AG09319 (cell line): ENCODE results near the gene TTC8.

Experiments
- DNase-seq: peaks from one replicate; pipeline ENCODE4 v3.0.0-alpha.2; 2010; ENCODE audit warnings: low read depth; ENCODE audit errors: extremely low read depth
- TF ChIP-seq, protein P1 (sequence below): IDR thresholded peaks from 2 replicates; pipeline ENCODE4 v1.5.1; 2011; ENCODE audit warnings: low read depth, mild to moderate bottlenecking, inconsistent platforms, low read length, moderate library complexity

TTC8 gene

DNA sequence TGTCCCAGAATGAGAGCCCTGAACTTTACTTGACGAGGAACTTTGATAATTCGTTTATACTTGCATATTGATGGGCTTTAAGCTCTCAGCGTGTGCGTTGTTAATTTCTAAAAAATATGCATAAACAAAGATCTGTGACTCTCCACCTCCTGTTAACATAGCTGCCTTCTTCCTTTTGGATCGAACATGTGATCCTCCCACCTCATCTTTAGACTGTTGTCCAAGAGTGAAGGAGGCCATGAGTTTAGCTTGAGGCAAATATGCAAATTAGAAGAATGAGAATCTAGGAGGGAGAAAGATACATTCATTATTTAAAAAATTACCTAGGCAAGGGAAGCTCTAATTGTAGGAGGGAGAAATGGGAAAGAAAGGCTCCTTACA, 617 bp downstream of the TTC8 start:
- no peak for DNase-seq
- TF ChIP-seq, protein P1, sequence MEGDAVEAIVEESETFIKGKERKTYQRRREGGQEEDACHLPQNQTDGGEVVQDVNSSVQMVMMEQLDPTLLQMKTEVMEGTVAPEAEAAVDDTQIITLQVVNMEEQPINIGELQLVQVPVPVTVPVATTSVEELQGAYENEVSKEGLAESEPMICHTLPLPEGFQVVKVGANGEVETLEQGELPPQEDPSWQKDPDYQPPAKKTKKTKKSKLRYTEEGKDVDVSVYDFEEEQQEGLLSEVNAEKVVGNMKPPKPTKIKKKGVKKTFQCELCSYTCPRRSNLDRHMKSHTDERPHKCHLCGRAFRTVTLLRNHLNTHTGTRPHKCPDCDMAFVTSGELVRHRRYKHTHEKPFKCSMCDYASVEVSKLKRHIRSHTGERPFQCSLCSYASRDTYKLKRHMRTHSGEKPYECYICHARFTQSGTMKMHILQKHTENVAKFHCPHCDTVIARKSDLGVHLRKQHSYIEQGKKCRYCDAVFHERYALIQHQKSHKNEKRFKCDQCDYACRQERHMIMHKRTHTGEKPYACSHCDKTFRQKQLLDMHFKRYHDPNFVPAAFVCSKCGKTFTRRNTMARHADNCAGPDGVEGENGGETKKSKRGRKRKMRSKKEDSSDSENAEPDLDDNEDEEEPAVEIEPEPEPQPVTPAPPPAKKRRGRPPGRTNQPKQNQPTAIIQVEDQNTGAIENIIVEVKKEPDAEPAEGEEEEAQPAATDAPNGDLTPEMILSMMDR = no peak

DNA sequence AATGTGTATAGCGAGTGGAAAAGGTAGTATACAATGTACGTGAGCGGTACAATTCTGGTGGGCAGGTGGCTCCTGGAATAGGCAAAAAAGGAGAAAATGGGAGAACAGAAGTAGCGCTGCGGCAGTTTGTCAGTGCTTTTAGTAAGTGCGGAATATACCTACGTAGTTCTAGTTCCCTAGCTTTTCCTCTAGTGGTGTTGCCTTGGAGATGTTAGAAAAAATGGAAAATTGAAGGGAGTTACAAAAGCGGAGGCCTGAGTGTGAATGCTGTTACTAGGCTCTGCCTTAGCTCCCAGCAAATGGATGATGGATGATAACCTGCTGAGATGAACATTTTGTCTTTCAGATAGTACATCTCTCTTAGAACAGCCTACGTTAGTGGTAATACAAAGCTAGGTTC, 1.1 kb downstream of the TTC8 start:
- DNase-seq = no peak
- TF ChIP-seq, protein P1 = no peak

DNA sequence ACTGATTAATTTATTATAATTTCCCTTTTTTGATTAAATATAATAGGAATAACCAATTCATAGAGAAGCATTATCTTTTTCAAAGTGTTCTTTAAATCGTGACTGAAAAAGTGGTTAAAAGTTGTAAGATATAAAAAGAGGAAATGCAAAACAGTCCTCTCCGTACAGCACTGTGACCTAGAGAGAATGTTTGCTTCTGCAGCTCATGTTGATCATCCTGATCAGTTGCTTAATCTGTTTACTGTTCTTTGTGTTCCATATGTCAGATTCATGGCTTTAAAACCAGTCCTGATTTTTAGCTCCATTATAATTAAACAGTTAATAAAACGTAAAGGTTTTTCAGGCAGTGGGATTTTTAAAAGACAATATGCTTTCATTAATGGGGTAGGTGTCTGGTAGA, 4.7 kb downstream of the TTC8 start:
- TF ChIP-seq, protein P1 = no peak
- DNase-seq = no peak

DNA sequence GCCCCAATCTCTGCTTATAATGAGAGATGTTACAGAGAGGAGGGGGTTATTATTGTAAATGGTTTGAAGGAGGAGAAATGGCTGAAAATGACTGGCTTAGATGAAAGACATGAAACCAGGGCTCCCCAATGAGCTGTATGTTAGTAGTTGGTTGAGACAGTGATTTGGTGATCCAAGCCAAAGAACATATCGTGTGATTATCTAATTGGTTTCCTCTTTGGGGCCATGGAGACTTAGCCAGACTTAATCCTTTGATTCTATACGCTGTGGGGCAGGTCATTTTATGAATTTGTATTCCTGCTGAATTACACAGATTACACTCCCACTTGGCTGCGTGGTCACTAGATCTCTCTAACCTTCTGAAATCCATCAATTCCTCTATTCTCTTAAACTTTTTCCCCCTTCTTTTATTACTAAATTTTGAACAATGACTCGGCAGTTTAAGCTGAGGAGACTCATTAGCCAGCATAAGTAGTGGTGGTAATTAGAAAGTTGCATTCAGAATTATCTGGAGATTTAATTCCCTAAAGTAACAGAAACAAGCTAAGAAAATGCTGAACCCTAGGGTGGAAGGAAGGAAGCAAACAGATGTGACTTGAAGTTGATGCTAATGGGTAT, 5.3 kb downstream of the TTC8 start:
- TF ChIP-seq, protein P1 = no peak

DNA sequence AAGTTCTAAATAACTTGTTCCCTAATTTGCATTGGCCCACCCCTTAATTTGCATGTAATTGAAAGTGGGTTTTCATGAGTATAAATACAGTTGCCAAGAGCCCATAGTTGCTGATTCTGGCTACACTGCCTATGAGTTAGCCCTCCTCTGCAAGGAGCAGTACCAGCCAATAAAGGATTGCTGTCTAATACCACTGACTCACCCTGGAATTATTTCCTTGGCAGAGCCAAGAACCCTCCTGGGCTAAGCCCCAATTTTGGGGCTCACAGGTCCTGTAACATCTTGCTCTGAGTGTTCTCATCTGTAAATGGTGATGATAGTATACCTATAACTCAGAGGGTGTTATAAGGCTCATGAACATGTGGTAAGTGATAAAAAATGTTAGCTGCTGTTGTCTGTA, 6.8 kb downstream of the TTC8 start:
- TF ChIP-seq, protein P1 = no peak
- no peak for DNase-seq

More for the DNA sequence above, 5.3 kb downstream of the TTC8 start:
- no peak for DNase-seq

DNA sequence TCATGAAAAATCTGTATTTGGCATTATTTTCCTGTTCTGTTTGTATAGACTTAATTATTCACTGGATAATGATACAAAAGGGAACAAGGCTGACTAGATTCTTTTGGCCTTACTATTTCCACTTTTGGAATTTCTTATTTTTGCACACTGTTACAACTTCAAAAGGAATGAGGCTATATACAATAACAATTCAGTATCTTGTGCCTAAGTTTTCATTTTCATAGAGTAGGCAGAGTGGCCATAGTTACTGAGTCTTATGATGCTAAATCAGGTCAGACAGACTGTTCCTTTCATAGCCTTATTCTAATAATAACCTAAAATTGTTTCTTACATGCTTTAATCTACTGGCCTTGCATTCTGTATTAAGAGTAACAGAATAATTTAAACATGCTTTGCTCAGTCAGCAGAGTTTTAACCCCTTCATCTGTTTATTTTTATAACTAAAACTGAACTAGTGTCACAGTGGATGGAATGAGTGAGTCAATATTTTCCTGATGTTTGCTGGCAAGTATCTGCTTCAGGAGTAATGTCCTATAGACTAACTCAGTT, 10.5 kb downstream of the TTC8 start:
- no peak for DNase-seq
- TF ChIP-seq, protein P1 = no peak

DNA sequence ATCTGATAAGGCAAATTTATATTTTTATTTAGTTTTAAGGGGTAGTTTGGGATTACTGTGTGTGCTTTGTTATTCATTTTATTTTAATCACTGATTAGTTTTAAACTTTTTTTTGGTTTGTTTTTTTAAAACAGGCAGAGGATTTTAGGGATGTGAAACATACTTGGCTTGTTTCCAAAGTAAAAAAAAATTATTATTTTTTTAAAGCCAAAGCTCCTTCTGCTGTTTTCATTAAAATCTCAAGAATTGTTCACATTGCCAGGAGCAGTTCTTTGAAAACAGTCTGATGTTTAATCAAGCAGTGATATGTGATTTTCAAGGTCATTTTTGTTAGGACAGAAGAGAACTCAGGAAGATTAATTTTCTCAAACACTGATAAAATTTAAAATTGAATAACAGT, 11.2 kb downstream of the TTC8 start:
- TF ChIP-seq, protein P1 = no peak
- no peak for DNase-seq
